Measurements from ENCODE around the gene IRF7.

Gene IRF7

GRCh38 chr11:567629-568292, 48.0 kb downstream of the IRF7 start:
- in situ Hi-C loops (cut with MboI; ENCODE audit: low sequenced_read_pairs) = no loop called here

GRCh38 chr11:567011-567628, 48.6 kb downstream of the IRF7 start:
- in situ Hi-C loops (cut with MboI; ENCODE audit: low sequenced_read_pairs) = no loop called here

GRCh38 chr11:565921-566509, 49.7 kb downstream of the IRF7 start:
- in situ Hi-C loops (cut with MboI; ENCODE audit: low sequenced_read_pairs) = no loop called here

GRCh38 chr11:563812-564578, 51.8 kb downstream of the IRF7 start:
- in situ Hi-C loops (cut with MboI; ENCODE audit: low sequenced_read_pairs) = no loop called here

- in situ Hi-C loops (cut with MboI; ENCODE audit: low sequenced_read_pairs) = no loop called here
Measured at GRCh38 chr11:563066-563811, 52.5 kb downstream of the IRF7 start.
